Measurements from ENCODE around the gene AOPEP.

DNA sequence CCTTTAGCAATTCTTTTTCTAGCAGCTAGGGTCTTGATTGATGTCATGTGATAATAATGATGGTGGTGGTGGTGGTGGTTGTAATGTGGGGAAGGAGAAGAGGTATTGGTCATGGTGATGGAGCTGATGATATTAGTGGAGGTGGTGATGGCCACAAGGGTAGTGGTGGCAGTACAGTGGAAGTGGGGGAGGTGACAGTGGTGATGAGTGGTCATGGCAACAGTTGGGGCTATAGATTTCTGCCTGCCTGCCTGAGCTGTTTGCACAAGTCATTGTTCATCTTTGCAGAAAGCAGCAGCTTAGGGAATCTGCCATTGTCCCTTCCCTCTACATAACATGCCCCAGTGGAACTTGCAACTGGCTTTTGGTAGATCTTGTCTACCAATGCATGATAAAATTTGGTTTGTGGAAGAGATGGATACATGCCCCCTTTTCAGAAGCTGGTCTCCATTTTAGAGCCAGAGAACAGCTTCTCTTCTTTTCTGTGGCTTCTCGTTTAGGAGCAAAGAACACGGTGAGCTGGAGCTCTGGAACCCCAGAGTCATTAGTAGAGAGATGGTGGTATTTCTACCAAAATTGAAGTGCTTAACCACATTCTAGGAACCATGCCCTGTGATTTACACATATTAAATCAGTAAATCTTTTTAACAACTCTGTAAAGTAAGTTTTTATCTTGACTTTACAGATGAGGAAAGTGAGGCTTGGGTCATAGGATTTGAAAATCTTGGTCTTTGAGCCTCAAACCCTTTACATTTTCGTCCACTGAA lies 100.3 kb downstream of the AOPEP start:
- TF ChIP-seq, protein P1, sequence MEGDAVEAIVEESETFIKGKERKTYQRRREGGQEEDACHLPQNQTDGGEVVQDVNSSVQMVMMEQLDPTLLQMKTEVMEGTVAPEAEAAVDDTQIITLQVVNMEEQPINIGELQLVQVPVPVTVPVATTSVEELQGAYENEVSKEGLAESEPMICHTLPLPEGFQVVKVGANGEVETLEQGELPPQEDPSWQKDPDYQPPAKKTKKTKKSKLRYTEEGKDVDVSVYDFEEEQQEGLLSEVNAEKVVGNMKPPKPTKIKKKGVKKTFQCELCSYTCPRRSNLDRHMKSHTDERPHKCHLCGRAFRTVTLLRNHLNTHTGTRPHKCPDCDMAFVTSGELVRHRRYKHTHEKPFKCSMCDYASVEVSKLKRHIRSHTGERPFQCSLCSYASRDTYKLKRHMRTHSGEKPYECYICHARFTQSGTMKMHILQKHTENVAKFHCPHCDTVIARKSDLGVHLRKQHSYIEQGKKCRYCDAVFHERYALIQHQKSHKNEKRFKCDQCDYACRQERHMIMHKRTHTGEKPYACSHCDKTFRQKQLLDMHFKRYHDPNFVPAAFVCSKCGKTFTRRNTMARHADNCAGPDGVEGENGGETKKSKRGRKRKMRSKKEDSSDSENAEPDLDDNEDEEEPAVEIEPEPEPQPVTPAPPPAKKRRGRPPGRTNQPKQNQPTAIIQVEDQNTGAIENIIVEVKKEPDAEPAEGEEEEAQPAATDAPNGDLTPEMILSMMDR (conservative IDR thresholded peaks at IDR 0.05; ENCODE audit: low read length) = no peak
- TF ChIP-seq EZH2phosphoT487 (IDR thresholded peaks at IDR 0.05; ENCODE audit: borderline replicate concordance) = no peak
